ENCODE measurements around the gene LDLRAD4.
A peak's percentile ranks its signal among the peaks of the same experiment; 100 is the strongest.

LDLRAD4 gene

DNA sequence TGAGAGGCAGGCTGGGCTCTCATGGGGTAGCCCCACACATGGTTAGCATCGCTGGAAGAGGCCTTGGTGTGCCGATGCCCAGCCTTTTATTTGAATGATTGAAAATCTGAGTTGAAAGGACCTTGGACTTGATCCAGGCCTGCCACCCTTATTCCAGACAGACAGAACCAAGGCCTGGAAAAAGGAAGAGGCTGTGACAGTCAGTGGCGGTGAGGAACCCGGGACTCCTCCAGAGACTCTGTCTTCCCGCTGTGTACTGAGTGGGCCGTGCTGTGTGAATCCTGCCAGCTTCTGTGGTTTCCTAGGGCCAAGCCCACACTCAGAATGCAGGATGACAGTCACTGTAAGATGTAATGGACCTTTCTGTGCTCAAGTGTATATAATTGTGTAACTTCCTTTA, 218.5 kb downstream of the LDLRAD4 start:
- Histone ChIP-seq H3K9me3 (no peaks in the 10 kb centered on the region), H3K27ac (peak overlapping the region; percentile 89), H3K9ac (peak overlapping the region; percentile 74; the same call in 1 of the 2 replicates), H4K20me1 (no peaks in the 10 kb centered on the region), H3K4me2 (peak overlapping the region; percentile 94), H3K4me1 (peaks cover 98% of the 10 kb centered on the region), H3K27me3 (no peaks in the 10 kb centered on the region), H3K36me3 (peaks cover 30% of the 10 kb centered on the region), H3K4me3 (peak overlapping the region; percentile 54; the same call in 1 of the 2 replicates)
- no peak for TF ChIP-seq Cebpa-rat (IDR thresholded peaks at IDR 0.05)

GRCh38 chr18:13437796-13438506, 219.4 kb downstream of the LDLRAD4 start:
- Histone ChIP-seq H3K27me3 (no peaks in the 10 kb centered on the region), H3K9me3 (no peaks in the 10 kb centered on the region), H3K27ac (peak overlapping the region; percentile 89), H3K36me3 (peaks cover 30% of the 10 kb centered on the region), H4K20me1 (no peaks in the 10 kb centered on the region), H3K9ac (peak overlapping the region; percentile 74), H3K4me2 (peak overlapping the region; percentile 94), H3K4me1 (peaks cover 98% of the 10 kb centered on the region), H3K4me3 (peak overlapping the region; percentile 54)
- TF ChIP-seq Cebpa-rat (IDR thresholded peaks at IDR 0.05): no peak

DNA sequence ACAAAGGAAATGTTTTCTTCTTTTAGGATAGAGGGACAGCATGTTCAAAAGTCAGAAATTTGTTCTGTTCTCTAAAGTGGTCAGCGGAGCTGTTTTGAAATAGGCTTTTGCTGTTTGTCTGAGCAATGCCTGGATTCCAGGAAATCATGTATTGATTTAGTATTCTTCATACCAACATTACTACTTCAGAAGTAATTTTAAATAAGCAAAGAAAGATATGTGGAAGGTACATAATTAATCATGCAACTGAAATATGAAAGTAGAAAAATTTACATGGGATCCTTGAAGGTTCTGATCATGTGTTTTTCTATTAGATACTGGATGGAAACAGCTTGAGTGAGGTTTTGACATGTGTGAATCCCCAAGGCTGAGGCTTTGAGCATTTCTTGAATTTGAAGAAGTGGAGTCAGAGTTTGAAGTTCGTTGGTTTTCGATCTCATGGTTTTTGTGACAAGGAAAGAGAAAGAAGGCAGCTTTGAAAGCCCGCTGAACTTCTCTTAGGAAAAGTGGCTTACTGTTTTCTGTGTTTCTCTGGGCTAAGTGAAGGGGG, 220.0 kb downstream of the LDLRAD4 start:
- Histone ChIP-seq H3K36me3 (peaks cover 31% of the 10 kb centered on the region), H3K4me2 (peak overlapping the region; percentile 94), H3K4me3 (peak overlapping the region; percentile 54), H3K4me1 (peaks cover 100% of the 10 kb centered on the region), H3K27ac (peak overlapping the region; percentile 89), H3K9me3 (no peaks in the 10 kb centered on the region), H3K27me3 (no peaks in the 10 kb centered on the region), H4K20me1 (no peaks in the 10 kb centered on the region), H3K9ac (peak overlapping the region; percentile 74)
- TF ChIP-seq Cebpa-rat (IDR thresholded peaks at IDR 0.05): no peak

- Histone ChIP-seq H3K9me3 (no peaks in the 10 kb centered on the region), H3K36me3 (peaks cover 33% of the 10 kb centered on the region), H4K20me1 (no peaks in the 10 kb centered on the region), H3K27me3 (no peaks in the 10 kb centered on the region), H3K4me1 (peaks cover 100% of the 10 kb centered on the region), H3K27ac (peak overlapping the region; percentile 89), H3K4me2 (peak overlapping the region; percentile 94), H3K4me3 (peak overlapping the region; percentile 54), H3K9ac (peak overlapping the region; percentile 74)
- TF ChIP-seq Cebpa-rat (IDR thresholded peaks at IDR 0.05): no peak
Observed at GRCh38 chr18:13439461-13439860, 220.9 kb downstream of the LDLRAD4 start.

DNA sequence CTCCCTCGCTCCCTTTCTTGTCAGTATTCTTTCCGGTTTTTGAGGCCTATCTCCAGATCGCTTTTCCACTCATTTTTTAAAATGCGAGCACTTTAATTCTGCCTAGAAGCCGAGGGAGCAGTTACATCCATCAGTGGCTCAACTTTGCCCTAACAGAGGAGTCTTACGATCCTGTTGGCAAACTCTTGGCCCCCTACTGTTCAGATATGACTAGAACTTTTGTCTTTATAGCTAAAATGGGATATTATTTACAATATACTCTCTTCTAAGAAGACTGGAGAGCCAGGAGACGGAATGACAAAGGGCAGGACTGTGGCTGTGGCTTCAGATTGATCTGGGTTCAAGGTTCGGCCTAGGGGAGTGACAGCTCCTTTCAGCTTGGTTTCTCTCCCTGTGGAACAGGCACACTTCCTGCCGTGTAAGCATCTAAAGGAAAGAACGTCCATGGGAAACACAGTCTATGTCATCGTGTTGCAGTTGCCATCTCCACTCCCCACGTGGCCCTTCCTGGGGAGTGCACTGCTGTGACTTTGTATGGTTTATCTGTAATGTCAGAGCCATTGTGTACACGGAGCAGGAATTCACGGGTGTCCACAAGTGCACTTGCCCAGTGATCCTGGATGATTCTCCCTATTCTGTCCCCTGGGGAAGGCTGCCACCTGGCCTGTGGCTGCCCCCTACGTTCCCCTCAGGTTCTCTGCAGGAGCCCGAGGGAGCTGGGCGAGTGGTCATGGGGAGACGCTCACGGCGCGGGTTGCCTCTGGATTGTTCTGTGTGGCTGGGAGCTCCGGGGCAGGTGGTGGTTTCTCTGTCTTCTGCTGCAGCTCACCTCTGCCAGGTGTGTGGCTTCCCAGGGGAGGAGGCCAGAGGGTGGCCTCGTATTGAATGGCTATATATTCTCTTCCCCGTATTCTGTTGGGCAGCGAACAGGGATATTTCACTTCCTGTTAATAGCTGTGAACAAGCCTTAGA, 222.0 kb downstream of the LDLRAD4 start:
- H3K9me3 ChIP-seq: no peaks in the 10 kb centered on the region
- H4K20me1 ChIP-seq: no peaks in the 10 kb centered on the region
- H3K9ac ChIP-seq: peak overlapping the region; percentile 74
- peaks cover 100% of the 10 kb centered on the region for H3K4me1 ChIP-seq
- no peaks in the 10 kb centered on the region for H3K27me3 ChIP-seq
- H3K4me2 ChIP-seq: peak overlapping the region; percentile 94
- peaks cover 44% of the 10 kb centered on the region for H3K36me3 ChIP-seq
- no peak for TF ChIP-seq Cebpa-rat (IDR thresholded peaks at IDR 0.05)
- H3K27ac ChIP-seq: peak overlapping the region; percentile 89
- no peak overlapping the region for H3K4me3 ChIP-seq

GRCh38 chr18:13441736-13442135, 223.2 kb downstream of the LDLRAD4 start:
- Histone ChIP-seq H3K9ac (peak overlapping the region; percentile 74; the same call in 1 of the 2 replicates), H3K4me3 (no peak overlapping the region), H3K9me3 (no peaks in the 10 kb centered on the region), H3K36me3 (peaks cover 48% of the 10 kb centered on the region), H3K27ac (peak overlapping the region; percentile 89), H4K20me1 (peaks cover 6% of the 10 kb centered on the region), H3K4me1 (peaks cover 100% of the 10 kb centered on the region), H3K4me2 (peak overlapping the region; percentile 94), H3K27me3 (no peaks in the 10 kb centered on the region)
- TF ChIP-seq Cebpa-rat (IDR thresholded peaks at IDR 0.05): no peak

GRCh38 chr18:13442451-13442850, 223.9 kb downstream of the LDLRAD4 start:
- Histone ChIP-seq H3K27me3 (no peaks in the 10 kb centered on the region), H3K9me3 (no peaks in the 10 kb centered on the region), H3K4me1 (peaks cover 100% of the 10 kb centered on the region), H3K36me3 (peaks cover 48% of the 10 kb centered on the region), H3K9ac (0 out of 2 replicates have a peak overlapping the region, but pooled peaks have one; percentile 34), H3K4me2 (peak overlapping the region; percentile 94), H3K4me3 (no peak overlapping the region), H4K20me1 (peaks cover 9% of the 10 kb centered on the region), H3K27ac (peak overlapping the region; percentile 89)
- TF ChIP-seq Cebpa-rat (IDR thresholded peaks at IDR 0.05): no peak

DNA sequence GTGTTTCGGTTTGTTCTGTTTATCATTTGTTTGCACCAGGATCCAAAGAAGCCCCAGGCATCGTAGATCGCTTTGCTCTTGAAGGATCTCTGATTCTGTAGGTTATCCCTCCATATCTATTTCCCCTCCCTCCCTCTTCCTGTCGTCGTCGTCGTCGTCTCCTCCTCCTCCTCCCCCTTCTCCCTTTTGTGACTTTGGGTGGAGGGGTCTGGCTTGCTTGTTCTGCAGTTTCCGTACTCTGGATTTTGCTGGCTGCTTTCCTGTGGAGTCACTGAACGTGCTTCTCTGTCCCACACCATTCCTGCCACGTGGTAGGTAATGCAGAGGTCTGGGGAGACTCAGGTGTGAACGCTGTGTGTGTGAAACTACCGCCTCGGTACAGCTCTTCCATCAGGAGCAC, 225.0 kb downstream of the LDLRAD4 start:
- Histone ChIP-seq H3K9ac (no peak overlapping the region), H3K27ac (peak overlapping the region; percentile 89), H3K36me3 (peaks cover 51% of the 10 kb centered on the region), H3K9me3 (no peaks in the 10 kb centered on the region), H3K4me2 (peak overlapping the region; percentile 94), H3K27me3 (no peaks in the 10 kb centered on the region), H3K4me1 (peaks cover 100% of the 10 kb centered on the region), H4K20me1 (peaks cover 18% of the 10 kb centered on the region), H3K4me3 (no peak overlapping the region)
- TF ChIP-seq Cebpa-rat (IDR thresholded peaks at IDR 0.05): no peak

DNA sequence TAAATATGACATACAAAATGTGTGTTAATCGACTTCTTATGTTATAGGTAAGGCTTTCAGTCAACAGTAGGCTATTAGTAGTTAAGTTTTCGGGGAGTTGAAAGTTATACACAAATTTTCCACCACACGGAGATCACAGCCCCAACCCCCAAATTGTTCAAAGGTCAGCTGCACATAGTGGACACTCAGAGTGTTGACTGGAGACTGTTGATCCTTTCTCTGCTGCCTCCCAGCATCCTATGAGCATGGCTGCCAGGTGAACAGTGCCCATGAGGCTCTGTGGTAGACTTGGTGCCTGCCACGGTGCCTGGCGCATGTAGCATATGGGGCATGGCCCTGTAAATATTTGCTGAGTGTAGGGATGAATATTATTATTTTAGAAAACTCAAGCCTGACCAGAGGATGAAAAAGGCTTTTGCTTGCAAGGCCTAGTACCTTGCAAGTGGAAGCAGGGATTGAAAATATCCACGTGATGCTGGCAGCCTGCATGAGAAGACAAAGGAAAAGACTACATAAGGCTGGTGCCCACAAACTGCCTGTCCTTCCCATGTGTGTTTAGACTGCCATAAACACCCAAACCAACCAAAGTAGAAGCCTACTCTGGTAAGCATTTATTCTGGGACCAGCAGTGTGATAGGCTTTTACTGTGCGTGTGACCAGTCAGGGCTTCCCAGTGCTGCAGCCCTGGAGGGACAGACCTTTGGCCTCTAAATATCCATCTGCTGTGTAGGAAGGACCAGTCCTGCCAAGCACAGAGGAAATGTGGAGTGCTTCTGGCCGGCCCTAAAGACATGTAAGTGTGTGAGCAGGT, 226.1 kb downstream of the LDLRAD4 start:
- 0 out of 2 replicates have a peak overlapping the region, but pooled peaks have one; percentile 24 for H3K27ac ChIP-seq
- no peak for TF ChIP-seq Cebpa-rat (IDR thresholded peaks at IDR 0.05)

More for the DNA sequence above, 226.1 kb downstream of the LDLRAD4 start:
- Histone ChIP-seq H3K4me3 (no peak overlapping the region), H3K9me3 (no peaks in the 10 kb centered on the region), H3K36me3 (peaks cover 61% of the 10 kb centered on the region), H3K27me3 (no peaks in the 10 kb centered on the region), H3K4me1 (peaks cover 100% of the 10 kb centered on the region), H4K20me1 (peaks cover 25% of the 10 kb centered on the region), H3K9ac (no peak overlapping the region), H3K4me2 (peak overlapping the region; percentile 94)

Data from BLaER1 (cell line).